SU-DHL-6 (cell line): ENCODE data around the gene BOD1L2.

Source experiments
- CTCF ChIP-seq: fragments of 200-600 bp; sonication (generic); IDR thresholded peaks from one replicate; pipeline ENCODE4 v1.5.1; 2017; ENCODE audit warnings: antibody characterized with exemption, mild to moderate bottlenecking, low read length, moderate library complexity; ENCODE audit not compliant: insufficient read depth, poor library complexity, severe bottlenecking
- EZH2phosphoT487 ChIP-seq: fragments of 200-600 bp; sonication (generic), shearing (Covaris generic); conservative IDR thresholded peaks from 2 replicates; pipeline ENCODE4 v1.6.1; 2018; ENCODE audit warnings: mild to moderate bottlenecking, antibody characterized with exemption, low read length, moderate library complexity, mixed read lengths

DNA sequence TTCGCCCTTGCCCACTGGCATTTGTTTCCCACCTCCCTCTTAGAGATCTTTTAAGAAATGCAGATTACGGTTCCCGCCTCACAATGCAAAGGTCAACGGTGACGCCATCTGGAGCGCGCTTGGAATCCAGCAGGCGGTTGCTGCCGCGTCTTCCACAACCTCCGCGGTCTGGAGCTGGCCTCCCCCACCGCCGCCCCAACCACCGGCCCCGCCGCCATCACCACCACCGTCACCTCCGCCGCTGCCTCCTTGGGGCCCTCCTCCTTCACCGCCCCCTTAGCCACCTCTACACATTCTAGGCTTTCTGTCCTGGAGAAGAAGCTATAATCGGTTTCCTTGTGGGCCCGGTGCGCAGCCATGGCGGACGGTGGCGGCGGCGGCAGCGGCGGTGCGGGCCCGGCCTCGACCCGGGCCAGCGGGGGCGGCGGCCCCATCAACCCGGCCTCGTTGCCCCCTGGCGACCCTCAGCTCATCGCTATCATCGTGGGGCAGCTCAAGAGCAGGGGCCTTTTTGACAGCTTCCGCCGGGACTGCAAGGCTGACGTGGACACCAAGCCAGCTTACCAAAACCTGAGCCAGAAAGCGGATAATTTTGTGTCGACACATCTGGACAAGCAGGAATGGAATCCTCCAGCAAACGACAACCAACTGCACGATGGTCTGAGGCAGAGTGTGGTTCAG lies at the start of gene BOD1L2:
- TF ChIP-seq CTCF, result no peak
- TF ChIP-seq EZH2phosphoT487, result no peak
